ENCODE measurements around the gene ANKRD33B.

The ANKRD33B gene

GRCh38 chr5:10645146-10645545 is 81.3 kb downstream of the ANKRD33B start:
- DNase-seq (ENCODE audit: low read depth) = no peak
- H3K4me3 ChIP-seq (ENCODE audit: low read depth, low read length) = no peak overlapping the region
- no peak for TF ChIP-seq CTCF (IDR thresholded peaks at IDR 0.05; ENCODE audit: low read depth, low read length, missing control alignments)

- H3K4me3 ChIP-seq (ENCODE audit: low read depth, low read length) = no peak overlapping the region
- no peak for TF ChIP-seq CTCF (IDR thresholded peaks at IDR 0.05; ENCODE audit: low read depth, low read length, missing control alignments)
- no peak for DNase-seq (ENCODE audit: low read depth)
These were observed 81.8 kb downstream of the ANKRD33B start for GRCh38 chr5:10645671-10646070.

GRCh38 chr5:10647640-10648039 is 83.8 kb downstream of the ANKRD33B start:
- no peak for DNase-seq (ENCODE audit: low read depth)
- no peak for TF ChIP-seq CTCF (IDR thresholded peaks at IDR 0.05; ENCODE audit: low read depth, low read length, missing control alignments)
- H3K4me3 ChIP-seq (ENCODE audit: low read depth, low read length) = no peak overlapping the region

- no peak for DNase-seq (ENCODE audit: low read depth)
- no peak for TF ChIP-seq CTCF (IDR thresholded peaks at IDR 0.05; ENCODE audit: low read depth, low read length, missing control alignments)
- no peak overlapping the region for H3K4me3 ChIP-seq (ENCODE audit: low read depth, low read length)
These were observed 85.2 kb downstream of the ANKRD33B start for GRCh38 chr5:10648806-10649665.

GRCh38 chr5:10649666-10650380 is 86.0 kb downstream of the ANKRD33B start:
- no peak overlapping the region for H3K4me3 ChIP-seq (ENCODE audit: low read depth, low read length)
- no peak for TF ChIP-seq CTCF (IDR thresholded peaks at IDR 0.05; ENCODE audit: low read depth, low read length, missing control alignments)
- no peak for DNase-seq (ENCODE audit: low read depth)

- no peak for TF ChIP-seq CTCF (IDR thresholded peaks at IDR 0.05; ENCODE audit: low read depth, low read length, missing control alignments)
- no peak for DNase-seq (ENCODE audit: low read depth)
- H3K4me3 ChIP-seq (ENCODE audit: low read depth, low read length) = no peak overlapping the region
These were observed 88.3 kb downstream of the ANKRD33B start for GRCh38 chr5:10652151-10652550.

All from GM12864 (cell line).